SK-N-SH (cell line): ENCODE results near the gene ARHGAP10. TPM values are rescaled to one million over a fixed set of nuclear protein-coding genes. Genes with fewer than 3 reads are reported as not detected.

ENCODE experiments used
- CTCF ChIA-PET: fragments of 300-600, 350-600 bp; formaldehyde crosslinking; extraction: SDS; loops from one replicate; lab custom pipeline; 2021; lab: Yijun Ruan, JAX
- POLR2A ChIA-PET: fragments of 350-600 bp; sonication (Branson Sonifier 250); formaldehyde crosslinking; extraction: SDS; loops from one replicate; lab custom pipeline; 2020; ENCODE audit warnings: antibody characterized with exemption, inconsistent platforms; lab: Yijun Ruan, JAX
- DNase-seq: peaks from one replicate; pipeline ENCODE4 v3.0.0; 2012
- H2AFZ ChIP-seq: fragments of 200-600 bp; sonication (generic); 2 replicates; pipeline ENCODE4 v1.8.1; 2016; ENCODE audit warnings: antibody characterized with exemption, mild to moderate bottlenecking, low read depth
- H3F3A ChIP-seq: fragments of 200-600 bp; sonication (generic); replicated peaks from 2 replicates; pipeline ENCODE3; 2016; ENCODE audit warnings: antibody characterized with exemption, mild to moderate bottlenecking; ENCODE audit not compliant: insufficient read depth
- H3K27ac ChIP-seq, 2 experiments: fragments of 200-500 bp in 1 of 2; fragments of 200-600 bp in 1 of 2; sonication (Bioruptor generic) in 1 of 2; sonication (generic), shearing (Covaris generic) in 1 of 2; 2 replicates each; pipeline versions ENCODE4 v1.5.1 to v1.6.1; 2014 to 2016; ENCODE audit warnings: low read depth in 2 of 2, inconsistent platforms in 1 of 2, low read length in 1 of 2, mild to moderate bottlenecking in 1 of 2, mixed read lengths in 1 of 2
- H3K27me3 ChIP-seq: fragments of 200-600 bp; sonication (generic), shearing (Covaris generic); 2 replicates; pipeline ENCODE4 v1.6.1; 2016; ENCODE audit warnings: mixed run types; ENCODE audit not compliant: insufficient read depth
- H3K36me3 ChIP-seq, 2 experiments: fragments of 200-500 bp in 1 of 2; fragments of 200-600 bp in 1 of 2; sonication (Bioruptor generic) in 1 of 2; sonication (generic) in 1 of 2; replicated peaks in 1 of 2; 2 replicates each; pipeline versions ENCODE3 to v1.5.1; 2014 to 2016; ENCODE audit warnings: low read length in 1 of 2, mild to moderate bottlenecking in 1 of 2; ENCODE audit not compliant: insufficient read depth in 2 of 2, control insufficient read depth in 1 of 2
- H3K4me1 ChIP-seq, 2 experiments: fragments of 200-500 bp in 1 of 2; fragments of 200-600 bp in 1 of 2; sonication (Bioruptor generic) in 1 of 2; sonication (generic), shearing (Covaris generic) in 1 of 2; 2 replicates each; pipeline versions ENCODE4 v1.5.1 to v1.6.1; 2014 to 2016; ENCODE audit warnings: low read depth in 1 of 2, low read length in 1 of 2, mixed run types in 1 of 2; ENCODE audit not compliant: insufficient read depth in 2 of 2, control insufficient read depth in 1 of 2
- H3K4me2 ChIP-seq: fragments of 200-600 bp; sonication (generic), shearing (Covaris generic); 2 replicates; pipeline ENCODE4 v1.6.1; 2017; ENCODE audit warnings: mixed run types
- H3K4me3 ChIP-seq, 2 experiments: fragments of 200-500 bp in 1 of 2; fragments of 200-600 bp in 1 of 2; sonication (Bioruptor generic) in 1 of 2; sonication (generic), shearing (Covaris generic) in 1 of 2; 2 replicates each; pipeline versions ENCODE4 v1.5.1 to v1.8.1; 2014 to 2016; ENCODE audit warnings: low read depth in 2 of 2, inconsistent platforms in 1 of 2, low read length in 1 of 2, mild to moderate bottlenecking in 1 of 2, mixed read lengths in 1 of 2, moderate library complexity in 1 of 2
- H3K79me2 ChIP-seq: fragments of 200-600 bp; sonication (generic); 2 replicates; pipeline ENCODE4 v1.8.1; 2017; ENCODE audit warnings: mild to moderate bottlenecking; ENCODE audit not compliant: insufficient read depth
- H3K9ac ChIP-seq: fragments of 200-600 bp; sonication (generic); 2 replicates; pipeline ENCODE4 v1.6.1; 2017; ENCODE audit warnings: mixed run types
- H3K9me2 ChIP-seq: fragments of 200-600 bp; sonication (generic); 2 replicates; pipeline ENCODE4 v1.6.1; 2017; ENCODE audit warnings: mixed run types
- H3K9me3 ChIP-seq: fragments of 200-600 bp; sonication (generic); 2 replicates; pipeline ENCODE4 v1.6.1; 2017; ENCODE audit warnings: mixed run types, mild to moderate bottlenecking, moderate library complexity
- H4K20me1 ChIP-seq: fragments of 200-600 bp; sonication (generic); 2 replicates; pipeline ENCODE4 v1.6.1; 2017; ENCODE audit warnings: mild to moderate bottlenecking, mixed run types; ENCODE audit not compliant: insufficient read depth
- CHD2 ChIP-seq: fragments of 150-350 bp; IDR thresholded peaks from 2 replicates; pipeline ENCODE4 v1.6.1; 2018; ENCODE audit warnings: low read length; ENCODE audit not compliant: partially characterized antibody
- EP300 ChIP-seq, 2 experiments: IDR thresholded peaks; 2 replicates each; pipeline versions ENCODE4 v1.4.0 to v1.6.1; 2012; ENCODE audit warnings: borderline replicate concordance in 1 of 2, low read depth in 1 of 2, low read length in 1 of 2
- FOSL2 ChIP-seq: IDR thresholded peaks from 2 replicates; pipeline ENCODE4 v1.4.0; 2012; ENCODE audit warnings: low read depth, mild to moderate bottlenecking, moderate library complexity, borderline replicate concordance
- FOXJ3 ChIP-seq: sonication (generic); formaldehyde crosslinking; IDR thresholded peaks from 2 replicates; pipeline ENCODE4 v1.5.1; 2020; ENCODE audit warnings: mild to moderate bottlenecking, missing genetic modification reagents
- FOXM1 ChIP-seq: IDR thresholded peaks from 2 replicates; pipeline ENCODE4 v1.4.0; 2012; ENCODE audit warnings: low read depth, mild to moderate bottlenecking
- JUND ChIP-seq: IDR thresholded peaks from 2 replicates; pipeline ENCODE4 v1.4.0; 2012
- MEF2A ChIP-seq: IDR thresholded peaks from 2 replicates; pipeline ENCODE4 v1.4.0; 2012; ENCODE audit warnings: low read depth, borderline replicate concordance
- MXI1 ChIP-seq: IDR thresholded peaks from 2 replicates; pipeline ENCODE4 v1.6.1; 2012; ENCODE audit warnings: mild to moderate bottlenecking, low read depth, low read length, improper control_type of control experiment
- NRF1 ChIP-seq: IDR thresholded peaks from 2 replicates; pipeline ENCODE4 v1.6.1; 2012; ENCODE audit warnings: low read depth, mild to moderate bottlenecking, low read length
- POLR2AphosphoS5 ChIP-seq: IDR thresholded peaks from 2 replicates; pipeline ENCODE4 v1.6.1; 2012; ENCODE audit warnings: low read depth, low read length
- RAD21 ChIP-seq: IDR thresholded peaks from 2 replicates; pipeline ENCODE4 v1.6.1; 2012; ENCODE audit warnings: mild to moderate bottlenecking, low read length
- RCOR1 ChIP-seq: fragments of 150-350 bp; IDR thresholded peaks from 2 replicates; pipeline ENCODE4 v1.6.1; 2017; ENCODE audit warnings: antibody characterized with exemption, low read length
- REST ChIP-seq: IDR thresholded peaks from 2 replicates; pipeline ENCODE4 v1.6.1; 2012; ENCODE audit warnings: mild to moderate bottlenecking, low read depth, low read length, moderate library complexity
- RFX5 ChIP-seq: IDR thresholded peaks from 2 replicates; pipeline ENCODE4 v1.6.1; 2012; ENCODE audit warnings: mild to moderate bottlenecking, improper control_type of control experiment, low read length
- SIN3A ChIP-seq: IDR thresholded peaks from 2 replicates; pipeline ENCODE4 v1.6.1; 2012; ENCODE audit warnings: low read depth, mild to moderate bottlenecking, low read length, moderate library complexity, borderline replicate concordance
- TAF1 ChIP-seq: IDR thresholded peaks from 2 replicates; pipeline ENCODE4 v1.6.1; 2012; ENCODE audit warnings: low read depth, mild to moderate bottlenecking, low read length, moderate library complexity, borderline replicate concordance
- TEAD4 ChIP-seq: IDR thresholded peaks from 2 replicates; pipeline ENCODE4 v1.4.0; 2012; ENCODE audit warnings: mild to moderate bottlenecking, borderline replicate concordance; ENCODE audit not compliant: insufficient read depth
- USF1 ChIP-seq: IDR thresholded peaks from 2 replicates; pipeline ENCODE4 v1.4.0; 2012; ENCODE audit warnings: low read depth, borderline replicate concordance
- YY1 ChIP-seq: IDR thresholded peaks from 2 replicates; pipeline ENCODE4 v1.4.0; 2012; ENCODE audit warnings: low read depth, mild to moderate bottlenecking
- ZBTB33 ChIP-seq: IDR thresholded peaks from 2 replicates; pipeline ENCODE4 v1.4.0; 2012; ENCODE audit warnings: low read depth, borderline replicate concordance
- WGBS: methylation state at CpG from one replicate; pipeline ENCODE4 v1.1.6; 2017; ENCODE audit warnings: low lambda C conversion rate; 5-methylcytosine and 5-hydroxymethylcytosine counted together
- polyA plus RNA-seq, 3 experiments: library from polyadenylated mRNA; depleted of rRNA; stranded (reverse); fragments of >200 nt; gene quantifications; 2 replicates each; pipeline ENCODE4 v1.2.3, GENCODE V29; 2012
- TF ChIP-seq, protein P1 (sequence below): IDR thresholded peaks from 2 replicates; pipeline ENCODE4 v1.4.0; 2012; ENCODE audit warnings: low read depth
- TF ChIP-seq, protein P2 (sequence below): fragments of 200-600 bp; sonication (generic); IDR thresholded peaks from 2 replicates; pipeline ENCODE4 v1.6.1; 2017; ENCODE audit warnings: antibody characterized with exemption, mild to moderate bottlenecking, moderate library complexity
- TF ChIP-seq, protein P3 (sequence below): fragments of 150-350 bp; IDR thresholded peaks from 2 replicates; pipeline ENCODE4 v1.6.1; 2016; ENCODE audit warnings: mild to moderate bottlenecking, low read depth, low read length

ARHGAP10 gene
- polyA plus RNA-seq, 1 of the 3 experiments (the other 2 are of a cell fraction): 15.1 TPM

DNA sequence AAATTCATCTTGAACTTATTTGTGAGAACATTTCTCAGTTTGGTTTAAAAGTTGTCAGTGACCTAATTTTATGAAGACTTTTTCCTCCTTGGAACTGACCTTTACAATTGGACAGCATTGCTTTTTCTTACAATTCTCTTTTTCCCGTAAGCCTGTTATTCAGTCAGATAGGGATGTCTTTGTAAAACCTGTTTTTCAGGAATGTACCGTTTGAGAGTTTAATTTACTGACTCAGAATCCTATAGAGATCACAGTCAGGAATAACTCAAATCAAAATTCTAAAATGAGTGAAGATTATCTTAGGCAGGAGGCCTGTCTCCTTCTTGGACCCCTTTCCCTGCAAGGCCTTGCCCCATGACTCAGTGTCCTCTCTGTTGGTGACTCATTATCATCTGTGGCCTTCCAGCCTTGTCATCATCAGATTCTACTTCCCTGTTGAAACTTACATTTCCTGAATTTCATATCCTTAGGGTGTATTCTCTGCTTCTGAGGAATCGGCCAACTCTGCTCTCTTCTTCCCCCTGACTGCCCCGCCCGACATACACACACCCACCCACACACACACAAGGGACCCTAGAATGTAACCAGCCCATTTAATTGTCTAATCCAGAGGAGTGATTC, 99.8 kb downstream of the ARHGAP10 start:
- Histone ChIP-seq H3K27ac (peak overlapping the region; percentile 58 to 92), H3K36me3 (no peaks in the 10 kb centered on the region), H3F3A (peaks cover 46% of the 10 kb centered on the region), H3K79me2 (peaks cover 5% of the 10 kb centered on the region; the same call in 1 of the 2 replicates), H3K4me1 (peaks cover 18 to 28% of the 10 kb centered on the region in 2 experiments), H3K9ac (peak overlapping the region; percentile 50; the same call in 1 of the 2 replicates), H4K20me1 (no peaks in the 10 kb centered on the region), H3K4me2 (peak overlapping the region; percentile 59), H3K9me3 (no peaks in the 10 kb centered on the region), H3K27me3 (no peaks in the 10 kb centered on the region), H3K9me2 (no peaks in the 10 kb centered on the region), H2AFZ (peak overlapping the region; percentile 57; the same call in 1 of the 2 replicates), H3K4me3 (no peak overlapping the region; a peak in 1 of 4 replicates)
- POLR2A ChIA-PET: no interaction called here
- WGBS: 8% methylated on average over 5 of the region's 5 CpGs
- CTCF ChIA-PET: interaction anchor here (0.6 to 1.7 kb wide), 6 partner anchors 9 to 35 kb away, joined by 3 to 10 read pairs (median 4); no protein-coding TSS in a partner anchor
- DNase-seq: no peak
- TF ChIP-seq RAD21: no peak
- TF ChIP-seq FOSL2: peak; percentile 98
- no peak for TF ChIP-seq FOXJ3 (CRISPR knock-in tag)
- TF ChIP-seq RCOR1: no peak
- TF ChIP-seq EP300 (IDR thresholded peaks at IDR 0.05; ENCODE audit: borderline replicate concordance in 1 of 2, low read depth in 1 of 2, low read length in 1 of 2): peak in 1 of 2 experiments; percentile 62; a peak in 1 of 4 replicates
- TF ChIP-seq MXI1: no peak
- no peak for TF ChIP-seq TAF1
- no peak for TF ChIP-seq NRF1
- TF ChIP-seq POLR2AphosphoS5: peak; percentile 20; the same call in 1 of the 2 replicates
- TF ChIP-seq REST: no peak
- no peak for TF ChIP-seq SIN3A
- peak; percentile 26; the same call in 1 of the 2 replicates for TF ChIP-seq TEAD4
- TF ChIP-seq USF1: no peak
- TF ChIP-seq, protein P1, sequence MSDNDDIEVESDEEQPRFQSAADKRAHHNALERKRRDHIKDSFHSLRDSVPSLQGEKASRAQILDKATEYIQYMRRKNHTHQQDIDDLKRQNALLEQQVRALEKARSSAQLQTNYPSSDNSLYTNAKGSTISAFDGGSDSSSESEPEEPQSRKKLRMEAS: 0 out of 2 replicates have a peak, but pooled peaks have one; percentile 27
- TF ChIP-seq, protein P2, sequence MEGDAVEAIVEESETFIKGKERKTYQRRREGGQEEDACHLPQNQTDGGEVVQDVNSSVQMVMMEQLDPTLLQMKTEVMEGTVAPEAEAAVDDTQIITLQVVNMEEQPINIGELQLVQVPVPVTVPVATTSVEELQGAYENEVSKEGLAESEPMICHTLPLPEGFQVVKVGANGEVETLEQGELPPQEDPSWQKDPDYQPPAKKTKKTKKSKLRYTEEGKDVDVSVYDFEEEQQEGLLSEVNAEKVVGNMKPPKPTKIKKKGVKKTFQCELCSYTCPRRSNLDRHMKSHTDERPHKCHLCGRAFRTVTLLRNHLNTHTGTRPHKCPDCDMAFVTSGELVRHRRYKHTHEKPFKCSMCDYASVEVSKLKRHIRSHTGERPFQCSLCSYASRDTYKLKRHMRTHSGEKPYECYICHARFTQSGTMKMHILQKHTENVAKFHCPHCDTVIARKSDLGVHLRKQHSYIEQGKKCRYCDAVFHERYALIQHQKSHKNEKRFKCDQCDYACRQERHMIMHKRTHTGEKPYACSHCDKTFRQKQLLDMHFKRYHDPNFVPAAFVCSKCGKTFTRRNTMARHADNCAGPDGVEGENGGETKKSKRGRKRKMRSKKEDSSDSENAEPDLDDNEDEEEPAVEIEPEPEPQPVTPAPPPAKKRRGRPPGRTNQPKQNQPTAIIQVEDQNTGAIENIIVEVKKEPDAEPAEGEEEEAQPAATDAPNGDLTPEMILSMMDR: no peak
- no peak for TF ChIP-seq MEF2A
- TF ChIP-seq, protein P3, sequence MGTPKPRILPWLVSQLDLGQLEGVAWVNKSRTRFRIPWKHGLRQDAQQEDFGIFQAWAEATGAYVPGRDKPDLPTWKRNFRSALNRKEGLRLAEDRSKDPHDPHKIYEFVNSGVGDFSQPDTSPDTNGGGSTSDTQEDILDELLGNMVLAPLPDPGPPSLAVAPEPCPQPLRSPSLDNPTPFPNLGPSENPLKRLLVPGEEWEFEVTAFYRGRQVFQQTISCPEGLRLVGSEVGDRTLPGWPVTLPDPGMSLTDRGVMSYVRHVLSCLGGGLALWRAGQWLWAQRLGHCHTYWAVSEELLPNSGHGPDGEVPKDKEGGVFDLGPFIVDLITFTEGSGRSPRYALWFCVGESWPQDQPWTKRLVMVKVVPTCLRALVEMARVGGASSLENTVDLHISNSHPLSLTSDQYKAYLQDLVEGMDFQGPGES: no peak
- TF ChIP-seq FOXM1: no peak
- TF ChIP-seq ZBTB33: no peak
- TF ChIP-seq JUND: peak; percentile 96
- no peak for TF ChIP-seq YY1
- no peak for TF ChIP-seq CHD2
- no peak for TF ChIP-seq RFX5
